Fibroblast of pulmonary artery (primary cell): ENCODE data around the gene STX18.

Experiments used
- DNase-seq: peaks from one replicate; pipeline ENCODE4 v3.0.0-alpha.2; 2010; ENCODE audit warnings: low read depth
- H3K4me3 ChIP-seq: replicated peaks from 2 replicates; pipeline ENCODE4 v1.5.1; 2011; ENCODE audit warnings: low read depth, mild to moderate bottlenecking, control low read depth, low read length, moderate library complexity
- TF ChIP-seq, protein P1 (sequence below): IDR thresholded peaks from 2 replicates; pipeline ENCODE4 v1.5.1; 2011; ENCODE audit warnings: mild to moderate bottlenecking, control low read depth, low read length, inconsistent platforms; ENCODE audit errors: missing control alignments

STX18 gene

GRCh38 chr4:4421356-4421755 lies 120.5 kb downstream of the STX18 start:
- no peak overlapping the region for H3K4me3 ChIP-seq
- DNase-seq = no peak
- TF ChIP-seq, protein P1, sequence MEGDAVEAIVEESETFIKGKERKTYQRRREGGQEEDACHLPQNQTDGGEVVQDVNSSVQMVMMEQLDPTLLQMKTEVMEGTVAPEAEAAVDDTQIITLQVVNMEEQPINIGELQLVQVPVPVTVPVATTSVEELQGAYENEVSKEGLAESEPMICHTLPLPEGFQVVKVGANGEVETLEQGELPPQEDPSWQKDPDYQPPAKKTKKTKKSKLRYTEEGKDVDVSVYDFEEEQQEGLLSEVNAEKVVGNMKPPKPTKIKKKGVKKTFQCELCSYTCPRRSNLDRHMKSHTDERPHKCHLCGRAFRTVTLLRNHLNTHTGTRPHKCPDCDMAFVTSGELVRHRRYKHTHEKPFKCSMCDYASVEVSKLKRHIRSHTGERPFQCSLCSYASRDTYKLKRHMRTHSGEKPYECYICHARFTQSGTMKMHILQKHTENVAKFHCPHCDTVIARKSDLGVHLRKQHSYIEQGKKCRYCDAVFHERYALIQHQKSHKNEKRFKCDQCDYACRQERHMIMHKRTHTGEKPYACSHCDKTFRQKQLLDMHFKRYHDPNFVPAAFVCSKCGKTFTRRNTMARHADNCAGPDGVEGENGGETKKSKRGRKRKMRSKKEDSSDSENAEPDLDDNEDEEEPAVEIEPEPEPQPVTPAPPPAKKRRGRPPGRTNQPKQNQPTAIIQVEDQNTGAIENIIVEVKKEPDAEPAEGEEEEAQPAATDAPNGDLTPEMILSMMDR = no peak

GRCh38 chr4:4420421-4420820 lies 121.4 kb downstream of the STX18 start:
- no peak for DNase-seq
- TF ChIP-seq, protein P1 = no peak
- H3K4me3 ChIP-seq = no peak overlapping the region

GRCh38 chr4:4419896-4420295 lies 122.0 kb downstream of the STX18 start:
- no peak for DNase-seq
- H3K4me3 ChIP-seq = no peak overlapping the region
- TF ChIP-seq, protein P1 = no peak

GRCh38 chr4:4418676-4419390 lies 123.0 kb downstream of the STX18 start:
- no peak for DNase-seq
- no peak overlapping the region for H3K4me3 ChIP-seq
- TF ChIP-seq, protein P1 = no peak

DNA sequence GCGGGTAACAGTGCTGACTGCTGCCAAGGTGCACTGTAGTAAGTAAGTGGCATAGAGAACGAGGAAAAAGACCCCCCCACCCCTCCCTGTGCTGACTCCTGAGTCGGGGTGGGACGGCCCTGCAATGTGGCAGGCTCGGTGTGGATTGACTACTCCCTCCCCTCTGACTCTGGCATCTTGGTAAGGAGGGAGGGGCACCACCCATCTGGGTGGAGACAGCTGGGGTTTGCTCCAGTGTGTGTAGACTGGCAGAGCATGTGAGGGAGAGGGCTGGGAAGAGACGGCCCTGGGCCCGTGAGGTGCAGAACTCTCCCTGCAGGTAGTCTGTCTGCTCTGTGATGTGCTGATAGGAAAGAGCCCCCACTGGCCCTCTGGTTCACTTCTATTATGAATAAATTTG lies 124.0 kb downstream of the STX18 start:
- H3K4me3 ChIP-seq = no peak overlapping the region
- TF ChIP-seq, protein P1 = no peak
- no peak for DNase-seq

- TF ChIP-seq, protein P1 = no peak
- DNase-seq = no peak
- no peak overlapping the region for H3K4me3 ChIP-seq
Measured at GRCh38 chr4:4416981-4417380, 124.9 kb downstream of the STX18 start.
